Tibial nerve (tissue), 4 donors: Measurements from ENCODE around the gene KIF1B. TPM values are rescaled to one million over a fixed set of nuclear protein-coding genes. Genes with fewer than 3 reads are reported as not detected.
"Not testable (repeated sequence)": the region's sequence is repeated elsewhere in the genome, so short reads cannot be mapped to it uniquely, and the experiment has no call there.

Experiments
- DNase-seq, 2 donors: peaks; one replicate each; pipeline ENCODE4 v3.0.0-alpha.2; 2019; ENCODE audit warnings: low spot score in 2 of 2
- H3K27ac ChIP-seq, 4 donors: fragments of 200-600 bp; sonication (generic) in 3 of 4; one replicate each; pipeline ENCODE4 v1.5.1; 2017 to 2019; ENCODE audit warnings: mild to moderate bottlenecking in 1 of 4
- H3K27me3 ChIP-seq, 2 donors: fragments of 200-600 bp; sonication (generic) in 1 of 2; one replicate each; pipeline versions ENCODE4 v1.5.1 to v1.6.0; 2017 to 2019
- H3K36me3 ChIP-seq, 3 donors: fragments of 200-600 bp; sonication (generic); one replicate each; pipeline ENCODE4 v1.5.1; 2018 to 2019
- H3K4me1 ChIP-seq, 4 donors: fragments of 200-600 bp; sonication (generic) in 3 of 4; one replicate each; pipeline ENCODE4 v1.5.1; 2017 to 2019
- H3K4me3 ChIP-seq, 4 donors: fragments of 200-600 bp; sonication (generic) in 3 of 4; one replicate each; pipeline ENCODE4 v1.5.1; 2017 to 2019; ENCODE audit warnings: mild to moderate bottlenecking in 1 of 4, moderate library complexity in 1 of 4
- H3K9me3 ChIP-seq, 4 donors: fragments of 200-600 bp; sonication (generic) in 3 of 4; one replicate each; pipeline ENCODE4 v1.5.1; 2017 to 2019
- EP300 ChIP-seq, 2 donors: sonication (generic); formaldehyde crosslinking; IDR thresholded peaks; one replicate each; pipeline ENCODE4 v1.6.1; 2017; ENCODE audit warnings: antibody characterized with exemption in 2 of 2, mild to moderate bottlenecking in 1 of 2
- POLR2A ChIP-seq, 2 donors: fragments of 450-650 bp; IDR thresholded peaks; one replicate each; pipeline ENCODE4 v1.6.1; 2017; ENCODE audit warnings: antibody characterized with exemption in 2 of 2, mild to moderate bottlenecking in 2 of 2, moderate library complexity in 2 of 2
- WGBS, 2 donors: methylation state at CpG; one replicate each; pipeline ENCODE4 v1.1.5; 2018; 5-methylcytosine and 5-hydroxymethylcytosine counted together
- total RNA-seq, 4 donors: library from RNA; depleted of rRNA; stranded (reverse); fragments of >200 nt; gene quantifications; one replicate each; pipeline ENCODE4 v1.1.0, GENCODE V29; 2016
- TF ChIP-seq, protein P1 (sequence below), 5 experiments: fragments of 200-600 bp in 3 of 5; fragments of 450-650 bp in 2 of 5; sonication (generic) in 3 of 5; IDR thresholded peaks; one replicate each; pipeline ENCODE4 v1.5.1; 2016 to 2019; ENCODE audit warnings: antibody characterized with exemption in 5 of 5, mild to moderate bottlenecking in 3 of 5, moderate library complexity in 2 of 5

Gene KIF1B
- total RNA-seq, 4 donors from 2014 or later = 50.6 to 76.2 (median 66.0) TPM

DNA sequence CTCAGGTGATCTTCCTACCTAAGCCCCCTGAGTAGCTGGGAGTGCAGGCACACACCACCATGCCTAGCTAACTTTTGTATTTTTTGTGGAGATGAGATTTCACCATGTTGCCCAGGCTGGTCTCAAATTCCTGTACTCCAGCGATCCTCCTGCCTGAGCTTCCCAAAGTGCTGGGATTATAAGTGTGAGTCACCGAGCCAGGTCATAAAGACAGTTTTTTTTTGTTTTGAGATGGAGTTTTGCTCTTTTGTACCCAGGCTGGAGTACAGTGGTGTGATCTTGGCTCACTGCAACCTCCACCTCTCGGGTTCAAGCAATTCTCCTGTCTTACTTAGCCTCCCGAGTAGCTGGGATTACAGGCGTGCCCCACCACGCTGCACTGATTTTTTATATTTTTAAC lies 42.1 kb downstream of the KIF1B start:
- DNase-seq = no peak
- Histone ChIP-seq H3K4me3 (no peak overlapping the region), H3K36me3 (no peaks in the 10 kb centered on the region), H3K27ac (no peak overlapping the region), H3K9me3 (no peaks in the 10 kb centered on the region), H3K4me1 (peaks cover 0 to 36% (median 12%) of the 10 kb centered on the region in 4 donors), H3K27me3 (no peaks in the 10 kb centered on the region)
- TF ChIP-seq, protein P1, sequence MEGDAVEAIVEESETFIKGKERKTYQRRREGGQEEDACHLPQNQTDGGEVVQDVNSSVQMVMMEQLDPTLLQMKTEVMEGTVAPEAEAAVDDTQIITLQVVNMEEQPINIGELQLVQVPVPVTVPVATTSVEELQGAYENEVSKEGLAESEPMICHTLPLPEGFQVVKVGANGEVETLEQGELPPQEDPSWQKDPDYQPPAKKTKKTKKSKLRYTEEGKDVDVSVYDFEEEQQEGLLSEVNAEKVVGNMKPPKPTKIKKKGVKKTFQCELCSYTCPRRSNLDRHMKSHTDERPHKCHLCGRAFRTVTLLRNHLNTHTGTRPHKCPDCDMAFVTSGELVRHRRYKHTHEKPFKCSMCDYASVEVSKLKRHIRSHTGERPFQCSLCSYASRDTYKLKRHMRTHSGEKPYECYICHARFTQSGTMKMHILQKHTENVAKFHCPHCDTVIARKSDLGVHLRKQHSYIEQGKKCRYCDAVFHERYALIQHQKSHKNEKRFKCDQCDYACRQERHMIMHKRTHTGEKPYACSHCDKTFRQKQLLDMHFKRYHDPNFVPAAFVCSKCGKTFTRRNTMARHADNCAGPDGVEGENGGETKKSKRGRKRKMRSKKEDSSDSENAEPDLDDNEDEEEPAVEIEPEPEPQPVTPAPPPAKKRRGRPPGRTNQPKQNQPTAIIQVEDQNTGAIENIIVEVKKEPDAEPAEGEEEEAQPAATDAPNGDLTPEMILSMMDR (IDR thresholded peaks at IDR 0.05) = no peak
- TF ChIP-seq POLR2A (IDR thresholded peaks at IDR 0.05) = no peak
- TF ChIP-seq EP300 (IDR thresholded peaks at IDR 0.05) = no peak
- 95 to 97% methylated on average over 6 of the region's 6 CpGs for WGBS, 2 donors

DNA sequence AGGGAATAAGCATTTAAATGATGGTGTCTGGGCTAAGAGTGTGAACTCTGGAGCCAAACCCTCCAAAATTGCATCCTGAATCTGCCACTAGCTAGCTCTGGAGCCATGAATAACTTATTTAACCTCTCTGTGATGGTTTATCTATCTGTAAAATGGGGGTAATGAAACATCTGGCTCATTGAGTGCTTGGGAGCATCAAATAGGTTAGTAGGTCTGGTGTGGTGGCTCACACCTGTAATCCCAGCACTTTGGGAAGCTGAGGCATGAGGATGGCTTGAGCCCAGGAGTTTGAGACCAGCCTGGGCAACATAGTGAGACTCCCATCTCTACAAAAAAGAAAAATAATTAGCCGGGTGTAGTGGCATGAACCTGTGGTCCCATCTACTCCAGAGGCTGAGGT lies 42.8 kb downstream of the KIF1B start:
- Histone ChIP-seq H3K27me3 (no peaks in the 10 kb centered on the region), H3K9me3 (no peaks in the 10 kb centered on the region), H3K36me3 (no peaks in the 10 kb centered on the region), H3K27ac (peak overlapping the region in 2 of 4 donors; percentile 32 to 74), H3K4me3 (no peak overlapping the region), H3K4me1 (peaks cover 0 to 42% (median 15%) of the 10 kb centered on the region in 4 donors)
- no peak for DNase-seq
- 81 to 94% methylated on average over 1 of the region's 1 CpG for WGBS, 2 donors
- TF ChIP-seq, protein P1 (IDR thresholded peaks at IDR 0.05) = no peak
- TF ChIP-seq POLR2A (IDR thresholded peaks at IDR 0.05) (no peak), EP300 (IDR thresholded peaks at IDR 0.05) (no peak)

DNA sequence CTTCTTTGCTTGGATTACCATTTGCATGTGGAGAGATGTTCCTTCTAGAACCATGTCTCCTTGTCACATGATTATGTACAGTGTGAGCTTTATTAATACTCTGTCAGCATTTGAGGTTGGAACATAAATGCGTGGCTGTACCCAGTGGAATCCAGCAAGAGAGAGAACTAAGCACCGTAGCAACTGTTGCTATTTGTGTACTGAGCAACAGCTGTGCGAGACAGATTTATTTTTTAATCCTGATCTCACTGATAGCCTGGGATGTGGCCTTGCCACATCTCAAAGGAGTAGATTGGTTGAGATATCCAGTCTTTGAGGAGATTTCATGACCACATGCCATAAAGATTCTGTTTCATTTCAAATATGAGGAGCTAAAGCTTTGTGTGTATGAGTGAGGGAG lies 43.4 kb downstream of the KIF1B start:
- Histone ChIP-seq H3K4me3 (no peak overlapping the region), H3K4me1 (peaks cover 0 to 48% (median 20%) of the 10 kb centered on the region in 4 donors), H3K27ac (peak overlapping the region in 2 of 4 donors; percentile 32 to 74), H3K27me3 (no peaks in the 10 kb centered on the region), H3K9me3 (no peaks in the 10 kb centered on the region), H3K36me3 (peaks cover 0 to 3% (median 0%) of the 10 kb centered on the region in 3 donors)
- WGBS, 2 donors = 4 to 8% methylated on average over 3 of the region's 3 CpGs
- no peak for TF ChIP-seq POLR2A (IDR thresholded peaks at IDR 0.05)
- peak in 1 of 2 donors; percentile 63 for TF ChIP-seq EP300 (IDR thresholded peaks at IDR 0.05)
- peak in 1 of 2 donors; percentile 31 for DNase-seq

DNA sequence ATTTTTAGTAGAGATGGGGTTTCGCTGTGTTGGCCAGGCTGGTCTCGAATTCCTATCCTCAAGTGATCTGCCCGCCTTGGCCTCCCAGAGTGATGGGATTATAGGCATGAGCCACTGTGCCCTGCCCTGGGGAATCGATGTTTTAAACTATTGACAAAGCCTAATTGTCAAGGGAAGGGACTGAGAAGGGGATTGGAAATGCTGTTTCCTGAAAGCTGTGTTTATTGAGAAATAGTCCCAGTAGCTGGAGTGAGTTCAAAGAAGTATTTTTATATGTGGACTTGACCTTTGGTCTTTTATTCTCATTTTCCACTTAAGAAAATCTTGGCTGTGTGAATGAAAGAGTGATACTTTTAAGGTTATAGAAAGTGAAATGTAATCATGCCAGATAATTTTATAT lies 47.5 kb downstream of the KIF1B start:
- WGBS, 2 donors = 33 to 45% methylated on average over 4 of the region's 4 CpGs
- DNase-seq = no peak
- TF ChIP-seq EP300 (IDR thresholded peaks at IDR 0.05) (peak in 1 of 2 donors; percentile 20), POLR2A (IDR thresholded peaks at IDR 0.05) (no peak)
- TF ChIP-seq, protein P1 (IDR thresholded peaks at IDR 0.05) = no peak
- Histone ChIP-seq H3K27me3 (no peaks in the 10 kb centered on the region), H3K4me1 (peaks cover 0 to 28% (median 20%) of the 10 kb centered on the region in 4 donors), H3K36me3 (peaks cover 0 to 35% (median 0%) of the 10 kb centered on the region in 3 donors), H3K4me3 (no peak overlapping the region), H3K27ac (peak overlapping the region in 2 of 4 donors; percentile 9 to 22), H3K9me3 (no peaks in the 10 kb centered on the region)

DNA sequence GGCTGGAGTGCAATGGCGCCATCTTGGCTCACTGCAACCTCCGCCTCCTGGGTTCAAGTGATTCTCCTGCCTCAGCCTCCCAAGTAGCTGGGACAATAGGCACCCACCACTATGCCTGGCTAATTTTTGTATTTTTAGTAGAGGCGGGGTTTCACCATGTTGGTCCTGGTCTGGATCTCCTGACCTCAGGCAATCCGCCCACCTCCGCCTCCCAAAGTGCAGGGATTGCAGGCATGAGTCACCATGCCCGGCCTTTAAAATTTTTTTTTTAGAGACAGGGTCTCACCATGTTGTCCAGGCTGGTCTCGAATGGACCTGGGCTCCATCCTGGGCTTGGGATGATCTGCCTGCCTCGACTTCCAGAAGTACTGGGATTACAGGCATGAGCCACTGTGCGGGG lies 49.2 kb downstream of the KIF1B start:
- DNase-seq, H3K9me3 ChIP-seq, H3K27me3 ChIP-seq, H3K4me3 ChIP-seq, H3K27ac ChIP-seq: not testable (repeated sequence)
- peaks cover 0 to 50% (median 0%) of the 10 kb centered on the region in 3 donors for H3K36me3 ChIP-seq
- 91 to 95% methylated on average over 9 of the region's 9 CpGs for WGBS, 2 donors
- peaks cover 0 to 14% (median 8%) of the 10 kb centered on the region in 4 donors for H3K4me1 ChIP-seq

DNA sequence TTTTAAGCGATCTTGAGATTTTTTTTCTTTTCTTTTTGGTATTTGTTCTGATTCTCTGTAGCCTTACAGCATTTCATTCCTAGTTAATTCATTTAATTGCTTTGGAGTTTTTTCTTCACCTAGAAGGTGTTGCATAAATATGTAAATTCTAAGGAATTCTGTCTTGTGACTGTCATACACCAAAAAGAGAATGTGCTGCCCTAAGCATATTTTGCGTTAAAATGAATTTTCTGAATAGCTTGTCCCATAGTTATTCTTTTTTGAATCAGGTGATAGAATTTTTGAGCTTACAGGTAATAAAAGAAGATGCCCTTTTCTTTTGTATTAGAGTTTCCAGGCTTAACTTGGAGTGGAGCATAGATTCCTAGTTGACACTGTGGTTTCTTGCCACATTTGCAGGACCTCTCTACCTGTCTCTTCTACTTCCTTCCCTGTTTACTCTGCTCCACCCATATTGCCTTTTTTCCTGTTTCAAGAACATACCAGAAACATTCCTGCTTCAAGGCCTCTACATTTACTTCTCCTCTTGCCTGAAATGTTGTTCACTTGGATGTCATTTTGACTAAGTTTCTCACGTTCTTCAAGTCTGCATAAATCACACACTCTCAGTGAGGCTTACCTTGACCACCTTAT lies 53.2 kb downstream of the KIF1B start:
- H3K4me1 ChIP-seq = peaks cover 0 to 2% (median under 1%) of the 10 kb centered on the region in 4 donors
- 82 to 84% methylated on average over 3 of the region's 3 CpGs for WGBS, 2 donors

More for the DNA sequence above, 53.2 kb downstream of the KIF1B start:
- no peaks in the 10 kb centered on the region for H3K27me3 ChIP-seq
- DNase-seq = no peak
- no peaks in the 10 kb centered on the region for H3K9me3 ChIP-seq
- H3K36me3 ChIP-seq = peaks cover 0 to 83% (median 0%) of the 10 kb centered on the region in 3 donors
- TF ChIP-seq, protein P1 (IDR thresholded peaks at IDR 0.05) = no peak
- TF ChIP-seq POLR2A (IDR thresholded peaks at IDR 0.05) (no peak), EP300 (IDR thresholded peaks at IDR 0.05) (no peak)
- H3K4me3 ChIP-seq = no peak overlapping the region
- no peak overlapping the region for H3K27ac ChIP-seq
